Fibroblast of skin of abdomen (primary cell): ENCODE data around the gene CENPM.

ENCODE experiments used
- DNase-seq: peaks from one replicate; pipeline ENCODE4 v3.0.0-alpha.2; 2013

Gene CENPM

DNA sequence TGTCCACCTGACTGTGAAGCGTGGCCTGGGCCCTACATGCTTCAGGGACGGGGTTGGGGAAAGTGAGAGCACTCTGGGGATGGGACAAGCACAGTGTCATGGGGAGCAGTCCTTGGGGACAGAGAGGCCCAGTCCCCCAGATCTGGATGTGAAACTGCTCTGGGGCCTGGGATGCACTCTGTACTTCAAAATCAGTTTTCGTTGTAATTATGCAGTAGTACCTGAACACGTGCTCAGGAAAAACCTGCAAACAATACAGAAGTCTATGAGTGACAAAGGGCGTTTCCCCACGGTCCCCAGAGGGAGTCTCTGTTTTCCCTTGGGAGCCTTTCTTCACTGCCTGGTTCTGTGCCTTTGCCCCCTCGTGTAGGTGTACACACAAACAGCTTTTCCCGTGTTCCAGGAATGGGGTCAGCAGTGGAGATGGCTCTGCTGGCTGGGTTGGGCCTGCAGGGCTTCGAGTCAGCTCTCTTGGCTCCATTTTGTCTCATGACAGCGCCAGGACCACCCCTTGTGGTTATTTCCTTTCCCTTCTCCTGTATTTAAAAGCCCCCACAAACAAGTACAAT lies 15.2 kb downstream of the CENPM start:
- DNase-seq: no peak

DNA sequence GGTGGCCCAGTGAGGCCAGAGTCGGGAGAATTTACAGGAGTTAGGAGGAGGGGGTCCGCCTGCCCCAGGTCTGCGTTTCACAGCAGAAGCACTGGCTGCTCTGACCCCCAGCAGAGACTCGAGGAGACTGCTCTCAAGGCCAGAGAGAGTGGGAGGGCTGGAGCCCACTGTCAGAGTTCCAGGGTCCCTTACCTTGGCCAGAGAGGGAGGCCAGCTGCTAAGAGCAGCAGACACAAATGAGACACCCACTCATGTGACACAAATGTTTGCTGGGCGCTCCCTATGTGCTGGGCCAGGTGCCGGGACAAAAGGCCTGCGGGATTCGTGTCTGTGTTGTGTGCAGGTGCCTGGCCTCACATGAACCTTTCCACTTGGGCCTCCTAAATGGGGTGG lies 17.5 kb downstream of the CENPM start:
- no peak for DNase-seq

DNA sequence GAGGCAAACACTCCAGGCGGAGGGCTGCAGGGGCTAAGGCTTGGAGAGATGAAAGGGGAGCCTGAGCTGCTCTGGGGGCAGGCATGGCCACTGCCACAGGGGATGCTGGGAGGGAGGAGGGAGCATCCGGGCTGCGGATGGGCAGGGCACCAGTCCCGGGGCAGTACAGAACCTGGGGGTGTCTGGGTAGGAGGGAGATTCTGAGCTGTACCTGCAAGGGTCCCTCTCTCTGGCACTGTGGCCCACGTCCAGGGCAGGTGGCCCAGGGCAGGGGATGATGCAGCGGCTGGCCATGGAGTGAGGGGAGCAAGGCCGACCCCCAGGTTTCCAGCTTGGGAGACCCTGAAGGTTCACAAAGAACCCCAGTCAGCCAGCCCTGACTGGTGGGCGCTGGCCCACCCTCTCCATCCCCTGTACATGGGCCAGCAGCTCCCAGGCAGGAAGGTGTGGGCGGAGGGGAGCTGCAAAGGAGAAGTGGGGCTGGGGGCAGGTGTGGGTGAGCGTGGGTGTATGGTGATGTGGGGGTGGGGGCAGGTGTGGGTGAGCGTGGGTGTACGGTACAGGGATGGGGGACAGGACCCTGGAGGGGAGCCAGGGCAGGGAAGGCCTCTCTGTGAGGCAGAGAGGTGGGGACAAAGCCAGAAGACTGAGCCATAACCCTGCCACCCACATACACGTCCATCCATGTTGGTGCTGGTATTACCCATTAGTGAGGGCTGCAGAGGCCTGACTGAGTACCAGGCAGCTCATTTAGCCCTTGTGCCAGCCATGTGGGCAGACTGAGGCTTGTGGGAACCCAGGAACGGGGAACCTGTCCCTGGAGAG lies 18.1 kb downstream of the CENPM start:
- no peak for DNase-seq

- no peak for DNase-seq
Measured at GRCh38 chr22:41927813-41928212, 19.1 kb downstream of the CENPM start.

DNA sequence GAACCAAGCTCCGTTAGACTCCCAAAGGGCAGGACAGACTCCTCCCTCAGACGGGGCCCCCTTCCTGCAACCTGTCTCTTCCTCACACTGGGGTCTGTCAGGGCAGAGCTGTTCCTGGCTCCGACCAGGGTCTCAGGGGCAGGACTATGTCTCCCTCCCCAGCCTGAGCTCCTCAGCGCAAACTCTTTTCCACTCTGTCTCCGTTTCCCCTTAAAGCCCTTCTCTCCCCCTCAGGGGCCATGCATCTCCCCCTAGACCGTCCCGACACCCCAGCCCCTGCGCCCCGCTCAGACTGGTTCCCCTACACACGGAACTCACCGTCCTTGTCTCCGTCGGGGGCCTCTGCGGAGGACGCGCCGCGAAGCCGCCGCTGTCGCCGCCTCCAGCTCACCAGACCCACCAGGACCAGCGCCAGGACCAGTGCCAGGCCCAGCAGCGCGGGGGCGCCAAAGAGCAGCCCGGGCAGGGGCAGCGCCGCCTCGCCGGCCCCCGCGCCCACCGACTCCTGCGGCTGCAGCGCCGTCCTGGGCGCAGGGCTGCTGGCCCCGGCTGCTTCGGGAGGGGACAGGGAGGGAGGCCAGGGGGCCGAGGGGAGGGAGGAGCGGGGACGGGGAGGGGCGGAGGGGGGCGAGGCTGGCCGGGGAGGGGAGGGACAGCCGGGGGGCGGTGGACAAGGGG lies 21.0 kb downstream of the CENPM start:
- peak; percentile 31 for DNase-seq

DNA sequence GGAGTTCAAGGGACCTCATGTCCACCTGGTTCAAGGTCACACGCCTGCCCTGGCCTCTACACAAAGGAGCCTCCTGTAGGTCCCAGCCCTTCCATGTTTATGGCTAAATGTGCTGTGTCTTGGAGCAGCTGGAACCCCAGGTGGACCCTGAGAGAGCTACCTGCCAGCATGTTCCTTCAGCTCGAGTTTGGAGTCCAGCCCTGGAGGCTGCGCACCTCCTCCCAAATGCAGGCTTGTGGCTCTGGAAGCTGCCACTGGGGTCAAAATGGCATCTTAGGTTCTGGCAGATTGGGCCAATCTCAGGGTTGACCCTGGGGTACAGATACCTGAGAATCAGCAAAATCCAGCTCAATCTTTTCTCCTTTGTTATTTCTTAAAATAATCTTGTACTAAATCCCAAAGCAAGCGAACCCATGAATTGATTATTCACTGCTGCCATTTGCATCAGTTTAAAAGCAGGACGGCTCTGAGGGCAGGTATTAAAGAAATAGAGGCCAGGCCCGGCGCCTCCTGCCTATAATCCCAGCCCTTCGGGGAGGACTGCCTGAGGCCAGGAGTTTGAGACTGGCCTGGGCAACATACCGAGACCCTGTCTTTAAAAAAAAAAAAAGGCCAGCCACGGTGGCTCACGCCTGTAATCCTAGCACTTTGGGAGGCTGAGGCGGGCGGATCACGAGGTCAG lies 23.2 kb downstream of the CENPM start:
- no peak for DNase-seq

DNA sequence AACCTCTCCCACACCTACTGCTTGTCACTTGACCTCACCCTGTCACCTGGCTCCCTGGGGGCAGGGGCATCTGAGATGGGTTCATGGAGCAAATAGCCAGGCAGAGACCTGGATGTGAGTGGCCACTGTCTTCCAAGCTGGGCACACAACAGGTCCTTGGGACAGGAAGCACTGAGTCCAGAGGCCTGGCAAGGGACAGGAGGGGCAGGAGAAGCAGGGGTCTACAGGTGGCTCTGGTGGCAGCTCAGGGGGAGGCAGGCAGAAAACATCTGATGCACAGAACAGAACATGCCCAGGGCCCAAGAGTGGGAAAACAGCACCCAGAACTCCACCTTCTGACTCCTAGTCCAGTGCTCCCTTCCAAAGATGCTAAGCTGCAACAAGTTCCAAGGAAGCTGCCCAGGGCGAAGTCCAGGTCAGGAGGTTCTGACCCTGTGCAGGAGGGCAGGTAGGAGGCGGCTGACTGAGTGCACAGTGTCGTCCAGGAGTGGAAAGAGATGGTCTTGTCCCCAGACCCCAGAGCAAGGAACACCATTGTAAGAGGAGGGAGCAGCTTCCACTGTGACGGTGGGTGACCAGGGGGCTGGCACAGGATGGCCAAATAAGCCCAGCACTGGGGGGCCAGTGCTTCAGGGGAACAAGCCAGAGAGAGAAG lies 23.9 kb downstream of the CENPM start:
- no peak for DNase-seq

DNA sequence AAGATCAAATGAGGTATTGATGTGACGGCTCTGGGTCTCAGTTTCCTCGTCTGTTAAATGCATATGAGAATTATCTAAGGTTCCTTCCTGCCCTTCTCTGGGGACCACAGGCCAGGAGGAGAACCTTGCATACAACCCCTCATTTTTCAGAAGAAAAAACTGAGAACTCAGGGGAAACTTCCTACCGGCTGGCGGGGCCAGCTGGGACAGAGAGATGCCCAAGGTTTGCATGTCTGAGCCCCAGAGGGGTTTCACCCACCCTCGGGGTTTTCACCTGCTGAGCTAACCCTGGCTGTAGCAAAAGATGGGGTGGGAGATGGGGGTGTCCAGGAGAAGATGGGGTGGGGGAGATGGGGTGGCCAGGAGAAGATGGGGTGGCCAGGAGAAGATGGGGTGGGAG lies 24.6 kb downstream of the CENPM start:
- DNase-seq: no peak

DNA sequence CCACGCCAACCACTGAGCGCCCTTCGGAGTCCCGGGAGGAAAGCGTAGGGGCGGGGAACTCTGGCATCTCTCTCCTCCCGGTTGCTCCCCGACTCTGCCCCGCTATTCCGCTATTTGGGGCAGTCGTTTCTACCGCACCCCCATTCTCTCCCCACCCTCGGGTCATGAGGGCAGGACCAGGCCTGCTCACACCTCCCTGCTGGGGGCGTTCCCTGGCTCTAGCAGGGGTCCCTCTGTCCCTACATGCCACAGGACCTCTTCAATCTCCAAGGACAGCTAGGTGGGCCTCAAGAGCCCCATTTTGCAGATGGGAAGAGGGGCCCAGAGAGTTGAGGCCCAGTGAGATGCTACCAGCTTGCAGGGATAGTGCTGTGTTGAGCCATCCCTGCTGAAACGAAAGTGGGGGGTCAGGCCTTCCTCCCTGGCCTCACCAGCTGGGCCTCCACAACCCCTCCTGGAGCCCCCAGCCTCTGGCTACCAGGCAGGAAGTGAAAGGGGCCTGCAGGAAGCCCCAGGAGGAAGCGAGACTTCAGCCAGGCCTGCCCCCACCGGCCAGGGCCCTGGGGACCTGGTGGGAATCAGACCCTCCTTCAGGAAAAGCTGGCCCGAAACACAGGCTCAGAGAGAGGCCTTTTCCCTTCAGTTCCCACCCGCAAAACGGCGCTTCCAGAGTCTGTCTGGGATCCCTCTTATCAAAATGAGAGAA lies 26.5 kb downstream of the CENPM start:
- DNase-seq: no peak

- peak; percentile 33 for DNase-seq
Measured at GRCh38 chr22:41919357-41920224, 27.4 kb downstream of the CENPM start.

DNA sequence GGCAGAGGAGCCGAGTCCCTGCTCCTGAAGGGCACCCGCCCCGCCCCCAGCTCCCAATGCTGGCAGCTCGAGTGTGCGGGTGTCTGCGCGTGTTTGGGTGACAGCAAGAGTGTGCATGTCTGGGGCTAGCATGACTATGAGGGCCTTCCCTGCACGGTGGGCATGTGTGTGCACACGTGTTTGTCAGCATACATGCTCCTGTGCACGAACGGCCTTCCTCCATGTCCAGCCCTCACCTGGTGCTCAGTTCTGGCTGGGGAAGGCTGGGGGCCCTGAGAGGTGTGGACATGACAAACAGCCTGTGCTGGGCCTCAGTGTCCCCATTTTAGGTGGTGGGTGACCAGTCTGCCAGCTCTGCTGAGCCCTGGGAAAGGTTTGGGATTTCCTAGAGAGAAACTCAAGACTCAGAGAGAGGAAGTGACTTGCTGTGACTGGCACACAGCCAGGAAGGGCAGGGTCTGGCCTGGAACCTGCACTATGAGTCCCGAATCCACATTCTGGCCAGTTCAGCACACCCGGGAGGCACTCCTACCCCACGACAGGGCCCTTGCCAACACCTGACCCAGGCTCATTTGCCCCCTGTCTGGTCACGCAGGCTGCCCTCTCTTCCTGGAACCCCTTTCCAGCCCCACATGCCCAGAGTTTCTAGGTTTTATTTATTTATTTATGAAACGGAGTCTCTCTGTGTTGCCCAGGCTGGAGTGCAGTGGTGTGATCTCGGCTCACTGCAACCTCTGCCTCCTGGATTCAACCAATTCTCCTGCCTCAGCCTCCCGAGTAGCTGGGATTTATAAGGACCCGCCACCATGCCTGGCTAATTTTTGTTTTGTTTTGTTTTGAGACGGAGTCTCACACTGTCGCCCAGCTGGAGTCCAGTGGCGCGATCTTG lies 28.8 kb downstream of the CENPM start:
- peak; percentile 37 for DNase-seq

GRCh38 chr22:41917375-41917902 lies 29.5 kb downstream of the CENPM start:
- no peak for DNase-seq

DNA sequence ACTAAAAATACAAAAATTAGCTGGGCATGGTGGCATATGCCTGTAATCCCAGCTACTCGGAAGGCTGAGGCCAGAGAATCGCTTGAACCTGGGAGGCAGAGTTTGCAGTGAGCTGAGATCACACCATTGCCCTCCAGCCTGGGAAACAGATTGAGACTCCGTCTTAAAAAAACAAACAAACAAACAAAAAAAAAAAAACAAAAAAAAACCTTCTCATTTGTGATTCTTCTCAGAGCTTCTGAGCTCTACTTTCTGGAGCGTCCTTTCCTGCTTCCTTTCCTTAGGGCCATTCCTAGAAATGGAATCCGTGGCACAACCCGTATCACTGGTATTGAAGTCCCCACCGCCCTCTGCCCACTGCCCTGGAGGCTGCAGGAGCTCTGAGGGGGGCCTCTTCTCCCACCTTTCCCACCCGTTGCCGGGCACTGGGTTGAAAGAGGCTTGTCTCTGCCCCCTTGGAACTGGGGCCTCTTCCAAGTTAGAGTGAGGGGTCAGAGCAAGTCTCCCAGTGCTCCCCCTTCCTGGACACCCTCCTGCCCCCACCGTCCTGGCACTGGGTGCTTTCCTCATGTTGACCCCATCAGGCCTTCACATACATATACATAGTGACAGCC lies 30.1 kb downstream of the CENPM start:
- DNase-seq: no peak

DNA sequence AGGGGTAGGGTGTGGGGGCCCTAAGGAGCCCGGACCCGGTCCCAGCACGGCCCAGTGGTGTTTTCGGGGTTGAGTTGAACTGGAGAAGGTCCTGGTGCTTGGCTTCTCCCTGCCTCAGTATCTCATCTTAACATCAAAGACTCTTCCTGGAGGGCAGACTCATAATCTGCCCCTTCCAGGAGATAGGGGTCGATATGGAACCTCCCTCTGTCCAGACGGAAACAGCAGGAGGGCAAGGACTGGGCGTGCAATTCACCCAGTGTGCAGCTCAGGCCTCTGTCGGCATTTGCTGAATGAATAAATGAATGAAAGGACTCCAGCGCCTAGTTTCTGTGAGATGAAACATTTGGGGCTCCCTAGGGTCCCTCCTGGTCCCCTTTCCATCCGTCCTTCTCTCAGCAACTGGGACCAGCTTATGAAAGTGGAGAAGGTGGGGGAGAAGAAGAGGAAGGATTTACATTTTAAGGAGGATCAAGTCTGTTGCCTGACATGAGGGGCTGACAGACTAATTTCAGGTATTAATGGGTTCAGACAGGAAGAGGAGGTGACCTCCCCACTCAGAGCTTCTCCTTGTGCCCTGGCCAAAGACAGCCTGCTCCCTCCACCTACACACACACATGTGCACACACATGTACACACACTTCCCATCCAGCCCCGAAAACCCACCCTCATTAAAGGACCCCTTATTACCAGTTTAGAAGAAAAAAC lies 31.0 kb downstream of the CENPM start:
- DNase-seq: no peak

GRCh38 chr22:41915035-41915785 lies 31.7 kb downstream of the CENPM start, which contains the start of gene SHISA8:
TSS of gene SHISA8 (minus strand) at chr22:41915074. CDS start at chr22:41914667, 407 bp downstream.
- DNase-seq: peak; percentile 34

- DNase-seq: no peak
Measured at GRCh38 chr22:41914611-41915034, 32.3 kb downstream of the CENPM start.

DNA sequence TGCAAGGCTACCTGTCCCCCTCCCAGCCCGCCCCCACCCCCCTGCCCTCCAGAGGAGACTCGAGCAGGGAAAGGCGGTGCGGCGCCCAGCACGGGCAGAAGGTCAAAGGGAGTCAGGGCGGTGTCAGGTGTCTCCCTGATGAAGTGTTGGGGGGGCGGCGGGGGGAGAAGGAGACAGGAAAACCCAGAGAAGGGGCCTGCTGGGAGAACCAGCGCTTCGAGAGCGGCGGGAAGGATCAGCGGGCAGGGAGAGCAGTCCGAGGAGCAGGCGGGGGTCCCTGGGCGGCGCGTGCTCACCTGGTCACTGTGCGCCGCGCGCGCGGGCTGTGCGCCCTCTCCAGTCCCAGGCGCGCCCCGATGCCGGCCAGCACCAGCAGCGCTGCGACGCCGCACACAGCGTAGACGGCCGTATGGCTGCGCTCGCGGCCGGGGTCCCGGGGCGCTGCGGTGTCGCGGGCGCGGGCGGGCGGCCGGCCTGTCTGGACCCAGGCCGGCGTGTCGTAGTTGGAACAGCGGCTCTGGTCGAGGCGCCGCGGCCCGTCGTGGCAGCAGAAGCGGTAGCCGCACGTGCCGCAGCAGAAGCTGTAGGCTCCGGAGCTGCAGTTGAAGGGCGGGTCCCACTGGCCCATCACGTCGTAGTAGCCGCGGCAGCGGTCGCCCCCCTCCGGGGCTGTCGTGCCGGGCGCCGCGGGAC lies 33.0 kb downstream of the CENPM start:
- DNase-seq: no peak
